ENCODE results near the gene ANKRD6.

DNA sequence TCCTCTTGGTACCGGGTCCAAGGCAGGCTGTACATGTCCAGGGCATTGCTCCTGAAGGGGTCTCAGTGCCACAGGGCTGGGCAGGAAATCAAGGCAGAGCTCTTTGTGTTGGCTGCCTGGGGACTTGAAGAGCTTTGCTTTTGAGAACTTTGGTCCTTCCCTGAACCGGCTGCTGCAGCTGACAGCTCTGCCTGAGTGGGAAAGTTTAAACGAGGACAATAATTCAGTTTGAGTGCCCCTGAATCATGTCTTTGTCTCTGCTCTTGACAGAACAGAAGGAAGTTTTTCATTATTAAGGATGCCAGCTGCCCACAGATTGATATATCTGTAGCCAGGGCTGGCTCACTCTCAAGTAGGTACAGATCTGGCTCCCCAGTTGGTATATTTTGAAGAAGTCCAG lies 56.1 kb downstream of the ANKRD6 start:
- TF ChIP-seq, protein P1, sequence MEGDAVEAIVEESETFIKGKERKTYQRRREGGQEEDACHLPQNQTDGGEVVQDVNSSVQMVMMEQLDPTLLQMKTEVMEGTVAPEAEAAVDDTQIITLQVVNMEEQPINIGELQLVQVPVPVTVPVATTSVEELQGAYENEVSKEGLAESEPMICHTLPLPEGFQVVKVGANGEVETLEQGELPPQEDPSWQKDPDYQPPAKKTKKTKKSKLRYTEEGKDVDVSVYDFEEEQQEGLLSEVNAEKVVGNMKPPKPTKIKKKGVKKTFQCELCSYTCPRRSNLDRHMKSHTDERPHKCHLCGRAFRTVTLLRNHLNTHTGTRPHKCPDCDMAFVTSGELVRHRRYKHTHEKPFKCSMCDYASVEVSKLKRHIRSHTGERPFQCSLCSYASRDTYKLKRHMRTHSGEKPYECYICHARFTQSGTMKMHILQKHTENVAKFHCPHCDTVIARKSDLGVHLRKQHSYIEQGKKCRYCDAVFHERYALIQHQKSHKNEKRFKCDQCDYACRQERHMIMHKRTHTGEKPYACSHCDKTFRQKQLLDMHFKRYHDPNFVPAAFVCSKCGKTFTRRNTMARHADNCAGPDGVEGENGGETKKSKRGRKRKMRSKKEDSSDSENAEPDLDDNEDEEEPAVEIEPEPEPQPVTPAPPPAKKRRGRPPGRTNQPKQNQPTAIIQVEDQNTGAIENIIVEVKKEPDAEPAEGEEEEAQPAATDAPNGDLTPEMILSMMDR (IDR thresholded peaks at IDR 0.05) = no peak
- no peak for TF ChIP-seq SIN3A (IDR thresholded peaks at IDR 0.05; ENCODE audit: borderline replicate concordance, insufficient read depth, low read depth, low read length)
- no peak for TF ChIP-seq POLR2AphosphoS5 (IDR thresholded peaks at IDR 0.05; ENCODE audit: low read depth, low read length)
